Activated CD8-positive, alpha-beta T cell treated with anti-CD3 and anti-CD28 coated beads for 36 hours (primary cell): ENCODE measurements around the gene CD274. TPM values are rescaled to one million over a fixed set of nuclear protein-coding genes. Genes with fewer than 3 reads are reported as not detected.
"Not testable (repeated sequence)": the region's sequence is repeated elsewhere in the genome, so short reads cannot be mapped to it uniquely, and the experiment has no call there.

Source experiments
- ATAC-seq: fragments of 200-7000 bp; cut with Tn5 transposase; one replicate; pipeline ENCODE4 v1.10.0; 2021; ENCODE audit warnings: mild to moderate bottlenecking, moderate library complexity
- CTCF ChIA-PET: fragments of 350-600 bp; sonication (Branson Sonifier 250); formaldehyde crosslinking; loops from one replicate; lab custom pipeline; 2021; ENCODE audit warnings: antibody characterized with exemption; lab: Charles Lee
- POLR2A ChIA-PET: fragments of 350-600 bp; sonication (Branson Sonifier 250); formaldehyde crosslinking; loops from one replicate; lab custom pipeline; 2021; ENCODE audit warnings: antibody characterized with exemption; lab: Charles Lee
- DNase-seq: peaks from one replicate; pipeline ENCODE4 v3.0.0-alpha.2; 2020
- H3K27ac Mint-ChIP-seq: one replicate; pipeline ENCODE4 v1.8.0; 2021; ENCODE audit warnings: mild to moderate bottlenecking, mixed read lengths
- H3K27me3 Mint-ChIP-seq: one replicate; pipeline ENCODE4 v1.8.0; 2021; ENCODE audit warnings: mixed read lengths
- H3K36me3 Mint-ChIP-seq: one replicate; pipeline ENCODE4 v1.8.0; 2021; ENCODE audit warnings: low read depth, mixed read lengths
- H3K4me1 Mint-ChIP-seq: one replicate; pipeline ENCODE4 v1.8.0; 2021; ENCODE audit warnings: low read depth, mixed read lengths
- H3K4me3 Mint-ChIP-seq: one replicate; pipeline ENCODE4 v1.8.0; 2021; ENCODE audit warnings: mild to moderate bottlenecking, moderate library complexity, mixed read lengths
- H3K9me3 Mint-ChIP-seq: one replicate; pipeline ENCODE4 v1.8.0; 2021; ENCODE audit warnings: mixed read lengths
- CTCF ChIP-seq: fragments of 200-600 bp; IDR thresholded peaks from one replicate; pipeline ENCODE4 v1.8.0; 2022; ENCODE audit warnings: antibody characterized with exemption, mild to moderate bottlenecking
- intact Hi-C: fragments of 100-400 bp; cut with micrococcal nuclease; formaldehyde crosslinking; loops from one replicate; pipeline ENCODE4 v1.10.0; 2022
- total RNA-seq, 2 experiments: library from RNA; stranded (reverse); gene quantifications; one replicate each; pipeline ENCODE4 v1.2.3, GENCODE V29; 2021

CD274 gene
- total RNA-seq, 2 experiments from 2014 or later = 12.2 to 13.7 TPM

- no peak overlapping the region for H3K27ac Mint-ChIP-seq
- intact Hi-C loops = no loop called here
- peaks cover 57% of the 10 kb centered on the region for H3K36me3 Mint-ChIP-seq
- DNase-seq (no peak), ATAC-seq (no peak)
- H3K27me3 Mint-ChIP-seq = no peaks in the 10 kb centered on the region
- peaks cover 13% of the 10 kb centered on the region for H3K4me1 Mint-ChIP-seq
- no peak for TF ChIP-seq CTCF
- H3K9me3 Mint-ChIP-seq = no peaks in the 10 kb centered on the region
- ChIA-PET CTCF (interaction anchor here (1.1 to 1.7 kb wide), 3 partner anchors 14 to 115 kb away, joined by 3 to 4 read pairs (median 3); partner anchors contain the start of gene CD274), POLR2A (no interaction called here)
- H3K4me3 Mint-ChIP-seq = no peak overlapping the region
These were observed 15.7 kb downstream of the CD274 start for GRCh38 chr9:5466005-5466404.

GRCh38 chr9:5466766-5467165 lies 16.4 kb downstream of the CD274 start:
- intact Hi-C loops = no loop called here
- no peak for TF ChIP-seq CTCF
- DNase-seq = no peak
- peaks cover 57% of the 10 kb centered on the region for H3K36me3 Mint-ChIP-seq
- H3K4me3 Mint-ChIP-seq = no peak overlapping the region
- peaks cover 11% of the 10 kb centered on the region for H3K4me1 Mint-ChIP-seq
- no peaks in the 10 kb centered on the region for H3K27me3 Mint-ChIP-seq
- ChIA-PET CTCF (interaction anchor here (1.1 to 1.7 kb wide), 3 partner anchors 14 to 22 kb away, joined by 3 to 4 read pairs (median 3); partner anchors contain the start of gene CD274), POLR2A (no interaction called here)
- H3K9me3 Mint-ChIP-seq = no peaks in the 10 kb centered on the region
- no peak overlapping the region for H3K27ac Mint-ChIP-seq
- ATAC-seq = no peak

- Mint-ChIP-seq H3K4me3 (no peak overlapping the region), H3K9me3 (no peaks in the 10 kb centered on the region), H3K4me1 (peaks cover 11% of the 10 kb centered on the region), H3K27ac (no peak overlapping the region), H3K27me3 (no peaks in the 10 kb centered on the region), H3K36me3 (peaks cover 46% of the 10 kb centered on the region)
- ATAC-seq (no peak), DNase-seq (no peak)
- POLR2A ChIA-PET = interaction anchor here (0.9 kb wide), 1 partner anchor 20 kb away, joined by 3 read pairs; no protein-coding TSS in a partner anchor
- CTCF ChIA-PET = interaction anchor here (0.8 to 1.5 kb wide), 3 partner anchors 119 to 120 kb away, joined by 3 to 4 read pairs (median 3); no protein-coding TSS in a partner anchor
- intact Hi-C loops = no loop called here
- TF ChIP-seq CTCF = no peak
These were observed 18.5 kb downstream of the CD274 start for GRCh38 chr9:5468850-5469249.

- ATAC-seq (no peak), DNase-seq (no peak)
- Mint-ChIP-seq H3K27me3 (no peaks in the 10 kb centered on the region), H3K9me3 (no peaks in the 10 kb centered on the region), H3K27ac (no peak overlapping the region), H3K4me1 (peaks cover 11% of the 10 kb centered on the region), H3K4me3 (no peak overlapping the region), H3K36me3 (peaks cover 37% of the 10 kb centered on the region)
- intact Hi-C loops = no loop called here
- ChIA-PET CTCF (interaction anchor here (1.5 kb wide), 1 partner anchor 118 kb away, joined by 3 read pairs; no protein-coding TSS in a partner anchor), POLR2A (no interaction called here)
- no peak for TF ChIP-seq CTCF
These were observed 19.8 kb downstream of the CD274 start for GRCh38 chr9:5470122-5470521.

- no peaks in the 10 kb centered on the region for H3K9me3 Mint-ChIP-seq
- intact Hi-C loops = no loop called here
- TF ChIP-seq CTCF = no peak
- peaks cover 11% of the 10 kb centered on the region for H3K4me1 Mint-ChIP-seq
- H3K4me3 Mint-ChIP-seq = no peak overlapping the region
- H3K36me3 Mint-ChIP-seq = peaks cover 32% of the 10 kb centered on the region
- ChIA-PET POLR2A (no interaction called here), CTCF (no interaction called here)
- DNase-seq (no peak), ATAC-seq (peak; percentile 47)
- no peaks in the 10 kb centered on the region for H3K27me3 Mint-ChIP-seq
- H3K27ac Mint-ChIP-seq = no peak overlapping the region
These were observed 20.5 kb downstream of the CD274 start for GRCh38 chr9:5470816-5471215.

GRCh38 chr9:5475611-5476010 lies 25.3 kb downstream of the CD274 start:
- H3K9me3 Mint-ChIP-seq, DNase-seq, intact Hi-C loops, POLR2A ChIA-PET, H3K4me3 Mint-ChIP-seq, ATAC-seq, H3K27me3 Mint-ChIP-seq, CTCF ChIA-PET, H3K27ac Mint-ChIP-seq: not testable (repeated sequence)
- peaks cover 21% of the 10 kb centered on the region for H3K4me1 Mint-ChIP-seq
- H3K36me3 Mint-ChIP-seq = peaks cover 11% of the 10 kb centered on the region
